OCI-LY1 (cell line): Measurements from ENCODE around the gene RECK.

ENCODE experiments used
- H2AFZ ChIP-seq: fragments of 200-600 bp; sonication (generic), shearing (Covaris generic); 2 replicates; pipeline ENCODE4 v1.6.0; 2014; ENCODE audit warnings: antibody characterized with exemption, mild to moderate bottlenecking, low read length
- H3F3A ChIP-seq: fragments of 200-600 bp; sonication (generic), shearing (Covaris generic); 2 replicates; pipeline ENCODE4 v1.6.0; 2014; ENCODE audit warnings: mild to moderate bottlenecking, antibody characterized with exemption, low read length, moderate library complexity; ENCODE audit not compliant: insufficient read depth
- H3K27ac ChIP-seq: fragments of 200-600 bp; sonication (generic); 2 replicates; pipeline ENCODE4 v1.5.1; 2014; ENCODE audit warnings: low read length, mixed run types, mild to moderate bottlenecking, low read depth; ENCODE audit not compliant: poor library complexity, severe bottlenecking
- H3K27me3 ChIP-seq: fragments of 200-600 bp; sonication (generic); 2 replicates; pipeline ENCODE4 v1.6.0; 2014; ENCODE audit warnings: antibody characterized with exemption, mild to moderate bottlenecking, low read length, moderate library complexity; ENCODE audit not compliant: insufficient read depth
- H3K36me3 ChIP-seq: fragments of 200-600 bp; sonication (generic); 2 replicates; pipeline ENCODE4 v1.6.1; 2014; ENCODE audit warnings: mild to moderate bottlenecking, antibody characterized with exemption, low read length, moderate library complexity, mixed read lengths; ENCODE audit not compliant: insufficient read depth
- H3K4me1 ChIP-seq: fragments of 200-600 bp; sonication (generic); 2 replicates; pipeline ENCODE4 v1.5.1; 2014; ENCODE audit warnings: mild to moderate bottlenecking, low read length, moderate library complexity; ENCODE audit not compliant: insufficient read depth, severe bottlenecking
- H3K4me2 ChIP-seq: fragments of 200-600 bp; sonication (generic), shearing (Covaris generic); 2 replicates; pipeline ENCODE4 v1.6.1; 2014; ENCODE audit warnings: low read length
- H3K4me3 ChIP-seq: fragments of 200-600 bp; sonication (generic); 2 replicates; pipeline ENCODE4 v1.5.1; 2014; ENCODE audit warnings: low read length, low read depth, mild to moderate bottlenecking, mixed read lengths; ENCODE audit not compliant: poor library complexity, severe bottlenecking
- H3K79me2 ChIP-seq: fragments of 200-600 bp; shearing (Covaris generic); 2 replicates; pipeline ENCODE4 v1.6.1; 2016; ENCODE audit warnings: mixed run types, low read length, mixed read lengths; ENCODE audit not compliant: insufficient read depth
- H3K9ac ChIP-seq: fragments of 200-600 bp; sonication (generic), shearing (Covaris generic); 2 replicates; pipeline ENCODE4 v1.6.1; 2014; ENCODE audit warnings: mild to moderate bottlenecking, low read length, mixed read lengths
- H3K9me2 ChIP-seq: fragments of 200-600 bp; sonication (generic), shearing (Covaris generic); 2 replicates; pipeline ENCODE4 v1.6.1; 2014; ENCODE audit warnings: low read depth, mild to moderate bottlenecking, low read length, mixed read lengths
- H3K9me3 ChIP-seq: fragments of 200-600 bp; shearing (Covaris generic); 2 replicates; pipeline ENCODE4 v1.6.1; 2014; ENCODE audit warnings: low read length, mixed read lengths
- H4K20me1 ChIP-seq: fragments of 200-600 bp; sonication (generic), shearing (Covaris generic); 2 replicates; pipeline ENCODE4 v1.6.0; 2016; ENCODE audit warnings: mild to moderate bottlenecking, low read length; ENCODE audit not compliant: insufficient read depth
- EZH2 ChIP-seq: fragments of 200-600 bp; sonication (generic), shearing (Covaris generic); IDR thresholded peaks from 2 replicates; pipeline ENCODE4 v1.8.0; 2017; ENCODE audit warnings: borderline replicate concordance, mixed run types, mild to moderate bottlenecking, antibody characterized with exemption, low read length, moderate library complexity, mixed read lengths
- TF ChIP-seq, protein P1 (sequence below): fragments of 200-600 bp; sonication (generic), shearing (Covaris generic); IDR thresholded peaks from 2 replicates; pipeline ENCODE4 v1.5.1; 2017; ENCODE audit warnings: mild to moderate bottlenecking, antibody characterized with exemption, low read length, moderate library complexity, mixed read lengths

RECK gene

DNA sequence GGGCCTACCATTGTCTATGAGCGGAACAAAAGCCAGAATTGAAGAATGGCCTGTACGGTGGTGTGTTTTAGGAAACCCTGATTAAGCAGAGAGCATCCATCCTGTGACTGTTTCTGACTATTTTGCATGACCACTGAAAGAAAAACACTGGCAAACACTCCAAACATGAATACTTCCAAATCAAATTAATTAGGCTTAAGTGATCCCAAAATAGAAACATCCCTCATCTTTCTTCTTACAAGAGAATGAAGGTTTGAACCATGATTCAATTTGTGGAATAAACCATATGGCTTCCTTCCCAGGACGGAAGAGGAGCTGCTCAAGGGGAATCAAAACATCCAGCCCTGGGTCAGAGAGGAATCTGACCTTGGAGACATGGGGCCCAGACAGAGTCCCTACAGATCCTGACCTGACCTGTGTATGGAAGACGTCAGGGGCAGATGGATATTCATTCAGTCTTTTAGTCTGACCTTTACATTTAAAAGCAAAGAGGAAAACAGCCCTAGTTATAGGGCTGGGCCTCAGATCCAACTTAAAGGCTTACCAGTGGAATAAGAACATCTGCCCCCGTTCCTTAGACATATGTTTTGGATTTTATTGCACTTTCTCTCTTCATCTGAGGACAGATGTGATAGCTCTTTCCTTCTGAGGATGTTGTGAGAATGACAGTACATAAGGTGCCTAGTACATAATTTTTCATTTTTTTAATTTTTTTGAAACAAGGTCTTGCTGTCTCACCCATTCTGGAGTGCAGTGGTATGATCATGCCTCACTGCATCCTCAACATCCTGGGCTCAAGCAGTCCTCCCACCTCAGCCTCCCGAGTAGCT is 17.6 kb upstream of the RECK start:
- H3K9ac ChIP-seq: no peak overlapping the region
- no peak overlapping the region for H3K4me3 ChIP-seq
- H3K27me3 ChIP-seq: no peaks in the 10 kb centered on the region
- no peaks in the 10 kb centered on the region for H3K9me2 ChIP-seq
- no peaks in the 10 kb centered on the region for H3K36me3 ChIP-seq
- H3K4me2 ChIP-seq: no peak overlapping the region
- H3K79me2 ChIP-seq: no peaks in the 10 kb centered on the region
- no peak for TF ChIP-seq EZH2
- TF ChIP-seq, protein P1, sequence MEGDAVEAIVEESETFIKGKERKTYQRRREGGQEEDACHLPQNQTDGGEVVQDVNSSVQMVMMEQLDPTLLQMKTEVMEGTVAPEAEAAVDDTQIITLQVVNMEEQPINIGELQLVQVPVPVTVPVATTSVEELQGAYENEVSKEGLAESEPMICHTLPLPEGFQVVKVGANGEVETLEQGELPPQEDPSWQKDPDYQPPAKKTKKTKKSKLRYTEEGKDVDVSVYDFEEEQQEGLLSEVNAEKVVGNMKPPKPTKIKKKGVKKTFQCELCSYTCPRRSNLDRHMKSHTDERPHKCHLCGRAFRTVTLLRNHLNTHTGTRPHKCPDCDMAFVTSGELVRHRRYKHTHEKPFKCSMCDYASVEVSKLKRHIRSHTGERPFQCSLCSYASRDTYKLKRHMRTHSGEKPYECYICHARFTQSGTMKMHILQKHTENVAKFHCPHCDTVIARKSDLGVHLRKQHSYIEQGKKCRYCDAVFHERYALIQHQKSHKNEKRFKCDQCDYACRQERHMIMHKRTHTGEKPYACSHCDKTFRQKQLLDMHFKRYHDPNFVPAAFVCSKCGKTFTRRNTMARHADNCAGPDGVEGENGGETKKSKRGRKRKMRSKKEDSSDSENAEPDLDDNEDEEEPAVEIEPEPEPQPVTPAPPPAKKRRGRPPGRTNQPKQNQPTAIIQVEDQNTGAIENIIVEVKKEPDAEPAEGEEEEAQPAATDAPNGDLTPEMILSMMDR: no peak
- H3K27ac ChIP-seq: no peak overlapping the region
- no peaks in the 10 kb centered on the region for H3K4me1 ChIP-seq
- H3F3A ChIP-seq: no peaks in the 10 kb centered on the region
- no peaks in the 10 kb centered on the region for H3K9me3 ChIP-seq
- H4K20me1 ChIP-seq: no peaks in the 10 kb centered on the region
- H2AFZ ChIP-seq: no peak overlapping the region

DNA sequence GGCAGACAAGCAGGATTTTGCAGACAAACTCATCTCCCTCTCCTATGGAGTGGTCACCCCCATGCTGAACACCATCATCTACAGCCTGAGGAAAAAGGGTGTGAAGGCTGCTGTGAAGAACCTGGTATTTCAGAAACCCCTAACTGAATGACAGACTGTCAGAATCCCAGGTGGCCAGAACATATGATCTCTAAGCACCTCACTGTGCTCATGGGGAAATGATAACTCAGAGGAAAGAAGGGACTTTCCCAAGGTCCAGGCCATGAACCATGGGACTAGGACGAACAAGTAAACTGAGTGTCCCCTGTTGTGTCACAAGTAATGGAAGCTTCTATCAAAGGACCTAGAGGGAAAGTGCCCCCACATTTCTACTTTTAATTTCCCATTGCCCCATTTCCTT is 14.7 kb upstream of the RECK start:
- H2AFZ ChIP-seq: no peak overlapping the region

DNA sequence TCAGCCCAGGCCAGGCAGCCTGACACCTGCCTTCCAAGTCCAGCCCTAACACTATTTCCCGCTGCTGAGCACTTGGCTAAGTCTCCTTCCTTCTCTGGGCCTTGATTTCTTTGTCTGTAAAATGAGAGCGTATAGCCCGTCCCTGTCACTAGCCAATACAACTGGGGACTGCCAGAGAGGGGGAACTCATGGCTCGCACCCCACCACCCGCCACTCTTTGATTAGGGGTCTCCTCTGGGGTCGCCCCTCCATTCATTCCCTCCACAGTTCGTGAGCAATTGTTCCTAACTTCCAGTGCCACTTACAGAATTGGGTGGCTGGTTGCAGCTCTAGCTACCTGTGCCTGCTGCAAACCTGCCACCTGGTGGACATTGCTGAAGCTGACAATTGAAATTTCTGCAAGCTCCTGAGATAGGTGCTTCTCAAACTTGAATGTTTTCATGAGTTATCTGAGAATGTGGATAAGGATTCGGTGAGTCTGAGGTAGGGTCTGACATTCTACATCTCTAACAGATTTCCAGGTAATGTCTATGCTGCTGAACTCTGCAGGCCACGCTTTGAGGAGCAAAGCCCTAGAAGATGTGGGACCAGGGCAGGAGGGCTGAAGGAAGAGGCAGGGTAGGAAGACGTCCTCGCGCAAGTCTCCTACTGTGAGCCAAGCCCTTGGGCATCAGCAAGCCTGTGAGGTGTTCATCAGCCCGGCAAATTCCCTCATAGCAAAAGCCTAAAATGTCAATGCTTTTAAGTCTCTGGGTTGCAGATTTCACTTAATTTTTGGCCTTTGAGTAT is 13.3 kb upstream of the RECK start:
- H3K9ac ChIP-seq: no peak overlapping the region

More for the DNA sequence above, 14.7 kb upstream of the RECK start:
- H3K9me3 ChIP-seq: no peaks in the 10 kb centered on the region
- no peak for TF ChIP-seq EZH2
- TF ChIP-seq, protein P1: no peak
- no peak overlapping the region for H3K4me2 ChIP-seq
- no peaks in the 10 kb centered on the region for H3K4me1 ChIP-seq
- H3K9me2 ChIP-seq: no peaks in the 10 kb centered on the region
- no peak overlapping the region for H3K9ac ChIP-seq
- H3K27me3 ChIP-seq: peaks cover 3% of the 10 kb centered on the region; the same call in 1 of the 2 replicates
- no peaks in the 10 kb centered on the region for H3F3A ChIP-seq
- H3K4me3 ChIP-seq: no peak overlapping the region
- H3K79me2 ChIP-seq: no peaks in the 10 kb centered on the region
- H3K27ac ChIP-seq: no peak overlapping the region
- H4K20me1 ChIP-seq: no peaks in the 10 kb centered on the region
- H3K36me3 ChIP-seq: no peaks in the 10 kb centered on the region

More for the DNA sequence above, 13.3 kb upstream of the RECK start:
- H3K4me1 ChIP-seq: no peaks in the 10 kb centered on the region
- no peak overlapping the region for H3K4me3 ChIP-seq
- no peaks in the 10 kb centered on the region for H3K9me3 ChIP-seq
- H3K27ac ChIP-seq: no peak overlapping the region
- TF ChIP-seq, protein P1: peak; percentile 87
- no peak for TF ChIP-seq EZH2
- H3K79me2 ChIP-seq: no peaks in the 10 kb centered on the region
- no peaks in the 10 kb centered on the region for H3K9me2 ChIP-seq
- peaks cover 3% of the 10 kb centered on the region; the same call in 1 of the 2 replicates for H3K27me3 ChIP-seq
- no peaks in the 10 kb centered on the region for H3F3A ChIP-seq
- H3K36me3 ChIP-seq: no peaks in the 10 kb centered on the region
- no peak overlapping the region for H3K4me2 ChIP-seq
- H2AFZ ChIP-seq: no peak overlapping the region
- H4K20me1 ChIP-seq: no peaks in the 10 kb centered on the region
